HFFc6 (cell line): ENCODE results near the gene AQP9. TPM values are rescaled to one million over a fixed set of nuclear protein-coding genes. Genes with fewer than 3 reads are reported as not detected.

Experiments used
- DNase-seq: peaks from one replicate; pipeline ENCODE4 v3.0.0-alpha.2; 2018
- H3K27ac Mint-ChIP-seq: 2 replicates; pipeline ENCODE4 v1.8.0; 2020; ENCODE audit warnings: mild to moderate bottlenecking, mixed read lengths
- H3K27me3 Mint-ChIP-seq: 2 replicates; pipeline ENCODE4 v1.8.0; 2021; ENCODE audit warnings: mild to moderate bottlenecking, moderate library complexity, mixed read lengths; ENCODE audit not compliant: insufficient read depth
- H3K36me3 Mint-ChIP-seq: 2 replicates; pipeline ENCODE4 v1.8.0; 2021; ENCODE audit warnings: low read depth, mixed read lengths
- H3K4me1 Mint-ChIP-seq: 2 replicates; pipeline ENCODE4 v1.8.0; 2020; ENCODE audit warnings: low read depth, mixed read lengths
- H3K4me3 Mint-ChIP-seq: 2 replicates; pipeline ENCODE4 v1.8.0; 2020; ENCODE audit warnings: mild to moderate bottlenecking, moderate library complexity, mixed read lengths
- H3K9me3 Mint-ChIP-seq: 2 replicates; pipeline ENCODE4 v1.8.0; 2020; ENCODE audit warnings: mild to moderate bottlenecking, mixed read lengths
- CTCF ChIP-seq: fragments of 200-600 bp; sonication (generic); IDR thresholded peaks from 2 replicates; pipeline ENCODE4 v1.5.0; 2021; ENCODE audit warnings: antibody characterized with exemption, mild to moderate bottlenecking
- total RNA-seq, 6 experiments: library from RNA; stranded (reverse); fragmentation: NEBNext Ultra II Directional; extraction: Animal tissue kit (Norgen Biotek cat#: 25700); gene quantifications; 2 replicates in 1 of 6; 3 replicates in 5 of 6; pipeline ENCODE4 v1.2.3, GENCODE V29; 2021

Gene AQP9
- total RNA-seq, 6 experiments from 2014 or later, result not detected

GRCh38 chr15:58139989-58140522, 1.9 kb downstream of the AQP9 start:
- H3K27me3 Mint-ChIP-seq, result peaks cover 12% of the 10 kb centered on the region
- H3K9me3 Mint-ChIP-seq, result no peaks in the 10 kb centered on the region
- TF ChIP-seq CTCF, result no peak
- no peak overlapping the region for H3K4me3 Mint-ChIP-seq
- no peaks in the 10 kb centered on the region for H3K4me1 Mint-ChIP-seq
- DNase-seq, result no peak
- no peaks in the 10 kb centered on the region for H3K36me3 Mint-ChIP-seq
- no peak overlapping the region for H3K27ac Mint-ChIP-seq

GRCh38 chr15:58141894-58142293, 3.7 kb downstream of the AQP9 start:
- DNase-seq, result no peak
- TF ChIP-seq CTCF, result no peak
- no peaks in the 10 kb centered on the region for H3K4me1 Mint-ChIP-seq
- no peaks in the 10 kb centered on the region for H3K36me3 Mint-ChIP-seq
- peaks cover 11% of the 10 kb centered on the region for H3K27me3 Mint-ChIP-seq
- H3K9me3 Mint-ChIP-seq, result no peaks in the 10 kb centered on the region
- no peak overlapping the region for H3K4me3 Mint-ChIP-seq
- no peak overlapping the region for H3K27ac Mint-ChIP-seq

GRCh38 chr15:58142827-58143461, 4.8 kb downstream of the AQP9 start:
- Mint-ChIP-seq H3K4me3 (no peak overlapping the region), H3K4me1 (no peaks in the 10 kb centered on the region), H3K36me3 (no peaks in the 10 kb centered on the region), H3K27ac (no peak overlapping the region), H3K27me3 (peaks cover 11% of the 10 kb centered on the region), H3K9me3 (no peaks in the 10 kb centered on the region)
- no peak for TF ChIP-seq CTCF
- no peak for DNase-seq

- Mint-ChIP-seq H3K4me1 (no peaks in the 10 kb centered on the region), H3K27me3 (peaks cover 11% of the 10 kb centered on the region), H3K9me3 (no peaks in the 10 kb centered on the region), H3K27ac (no peak overlapping the region), H3K36me3 (no peaks in the 10 kb centered on the region), H3K4me3 (no peak overlapping the region)
- no peak for TF ChIP-seq CTCF
- no peak for DNase-seq
Observed at GRCh38 chr15:58145606-58146005, 7.4 kb downstream of the AQP9 start.

GRCh38 chr15:58146211-58146610, 8.0 kb downstream of the AQP9 start:
- Mint-ChIP-seq H3K9me3 (no peaks in the 10 kb centered on the region), H3K36me3 (no peaks in the 10 kb centered on the region), H3K27ac (no peak overlapping the region), H3K4me3 (no peak overlapping the region), H3K27me3 (peaks cover 11% of the 10 kb centered on the region), H3K4me1 (no peaks in the 10 kb centered on the region)
- no peak for DNase-seq
- TF ChIP-seq CTCF, result no peak
